ENCODE results near the gene LIG1.

GRCh38 chr19:48149430-48149829 lies 20.7 kb downstream of the LIG1 start:
- TF ChIP-seq POLR2A (IDR thresholded peaks at IDR 0.05) (no peak), POLR2AphosphoS5 (IDR thresholded peaks at IDR 0.05) (no peak), EP300 (IDR thresholded peaks at IDR 0.05) (no peak)
- TF ChIP-seq, protein P1, sequence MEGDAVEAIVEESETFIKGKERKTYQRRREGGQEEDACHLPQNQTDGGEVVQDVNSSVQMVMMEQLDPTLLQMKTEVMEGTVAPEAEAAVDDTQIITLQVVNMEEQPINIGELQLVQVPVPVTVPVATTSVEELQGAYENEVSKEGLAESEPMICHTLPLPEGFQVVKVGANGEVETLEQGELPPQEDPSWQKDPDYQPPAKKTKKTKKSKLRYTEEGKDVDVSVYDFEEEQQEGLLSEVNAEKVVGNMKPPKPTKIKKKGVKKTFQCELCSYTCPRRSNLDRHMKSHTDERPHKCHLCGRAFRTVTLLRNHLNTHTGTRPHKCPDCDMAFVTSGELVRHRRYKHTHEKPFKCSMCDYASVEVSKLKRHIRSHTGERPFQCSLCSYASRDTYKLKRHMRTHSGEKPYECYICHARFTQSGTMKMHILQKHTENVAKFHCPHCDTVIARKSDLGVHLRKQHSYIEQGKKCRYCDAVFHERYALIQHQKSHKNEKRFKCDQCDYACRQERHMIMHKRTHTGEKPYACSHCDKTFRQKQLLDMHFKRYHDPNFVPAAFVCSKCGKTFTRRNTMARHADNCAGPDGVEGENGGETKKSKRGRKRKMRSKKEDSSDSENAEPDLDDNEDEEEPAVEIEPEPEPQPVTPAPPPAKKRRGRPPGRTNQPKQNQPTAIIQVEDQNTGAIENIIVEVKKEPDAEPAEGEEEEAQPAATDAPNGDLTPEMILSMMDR (IDR thresholded peaks at IDR 0.05) = no peak
